Panc1 (cell line): ENCODE results near the gene PIGO. TPM values are rescaled to one million over a fixed set of nuclear protein-coding genes. Genes with fewer than 3 reads are reported as not detected.

Source experiments
- ATAC-seq: fragments of 200-7000 bp; cut with Tn5 transposase; 2 replicates; pipeline ENCODE4 v1.9.1; 2020; ENCODE audit warnings: mild to moderate bottlenecking, moderate library complexity
- Bru-seq: library from RNA; stranded (reverse); fragments of 400-500 nt; gene quantifications from one replicate; lab custom pipeline; 2021; lab: Mats Ljungman, UMichigan
- BruChase-seq, 2 experiments: library from RNA; stranded (reverse); fragments of 400-500 nt; gene quantifications; one replicate each; lab custom pipeline; 2021; lab: Mats Ljungman, UMichigan
- BruUV-seq: library from RNA; stranded (reverse); fragments of 400-500 nt; replicated peaks from 2 replicates; lab custom pipeline; 2021; lab: Mats Ljungman, UMichigan
- CTCF ChIA-PET: fragments of 300-600 bp; sonication (Branson Sonifier 250); formaldehyde crosslinking; loops from one replicate; lab custom pipeline; 2022; ENCODE audit warnings: antibody characterized with exemption; lab: Charles Lee
- POLR2A ChIA-PET: fragments of 300-600 bp; sonication (Branson Sonifier 250); formaldehyde crosslinking; loops from one replicate; lab custom pipeline; 2022; ENCODE audit warnings: antibody characterized with exemption; lab: Charles Lee
- DNase-seq: peaks from one replicate; pipeline ENCODE4 v3.0.0-alpha.2; 2010; ENCODE audit warnings: low read depth, low spot score
- H3K27ac ChIP-seq: 2 replicates; pipeline ENCODE4 v1.5.1; 2011; ENCODE audit warnings: mild to moderate bottlenecking, low read length, inconsistent platforms
- H3K27me3 ChIP-seq: fragments of 200-500 bp; sonication (Bioruptor generic); 2 replicates; pipeline ENCODE4 v1.6.0; 2014; ENCODE audit warnings: low read length, inconsistent platforms; ENCODE audit not compliant: control insufficient read depth, insufficient read depth
- H3K36me3 ChIP-seq: fragments of 200-500 bp; sonication (Bioruptor generic); 2 replicates; pipeline ENCODE4 v1.5.1; 2014; ENCODE audit warnings: inconsistent platforms, mild to moderate bottlenecking, low read length, moderate library complexity; ENCODE audit not compliant: control insufficient read depth, insufficient read depth
- H3K4me1 ChIP-seq: 2 replicates; pipeline ENCODE4 v1.5.1; 2011; ENCODE audit warnings: inconsistent platforms, mild to moderate bottlenecking, low read length, moderate library complexity; ENCODE audit not compliant: control insufficient read depth, insufficient read depth
- H3K4me3 ChIP-seq, 2 experiments: 2 replicates each; pipeline ENCODE4 v1.5.1; 2011 to 2012; ENCODE audit warnings: low read depth in 2 of 2, low read length in 2 of 2, mild to moderate bottlenecking in 2 of 2, inconsistent platforms in 1 of 2, moderate library complexity in 1 of 2
- H3K9me3 ChIP-seq: fragments of 200-500 bp; sonication (Bioruptor generic); 2 replicates; pipeline ENCODE4 v1.5.1; 2014; ENCODE audit warnings: low read depth, mild to moderate bottlenecking, inconsistent platforms, low read length, moderate library complexity; ENCODE audit not compliant: control insufficient read depth, insufficient read depth
- POLR2AphosphoS5 ChIP-seq: IDR thresholded peaks from 2 replicates; pipeline ENCODE4 v1.6.1; 2012; ENCODE audit warnings: mild to moderate bottlenecking, low read depth, low read length, moderate library complexity
- SIN3A ChIP-seq: IDR thresholded peaks from 2 replicates; pipeline ENCODE4 v1.6.1; 2012; ENCODE audit warnings: low read depth, mild to moderate bottlenecking, low read length, moderate library complexity, borderline replicate concordance; ENCODE audit not compliant: insufficient read depth
- TCF7L2 ChIP-seq: IDR thresholded peaks from 2 replicates; pipeline ENCODE4 v1.6.1; 2011; ENCODE audit warnings: mild to moderate bottlenecking, low read depth, low read length, inconsistent platforms
- in situ Hi-C: cut with HindIII; loops from 2 replicates; pipeline ENCODE4 v1.10.0; 2016; ENCODE audit warnings: low sequenced_read_pairs, low pct_unique_long_range_greater_than_20kb
- intact Hi-C: fragments of 100-400 bp; cut with micrococcal nuclease; formaldehyde crosslinking; loops from one replicate; pipeline ENCODE4 v1.10.0; 2022; ENCODE audit not compliant: unreplicated experiment
- long read RNA-seq: library from polyadenylated mRNA; unstranded; transcript quantifications from one replicate; pipeline ENCODE4 v2.0.0, GENCODE V29; 2021; ENCODE audit not compliant: unreplicated experiment
- polyA plus RNA-seq: library from polyadenylated mRNA; unstranded; fragments of >200 nt; gene quantifications from one replicate; pipeline ENCODE4 v1.2.1, GENCODE V29; 2012; ENCODE audit warnings: missing spikeins; ENCODE audit not compliant: insufficient read length
- total RNA-seq: library from RNA; stranded (reverse); gene quantifications from one replicate; pipeline ENCODE4 v1.2.1, GENCODE V29; 2021; ENCODE audit not compliant: unreplicated experiment
- TF ChIP-seq, protein P1 (sequence below): fragments of 450-650 bp; IDR thresholded peaks from 2 replicates; pipeline ENCODE4 v1.5.1; 2017; ENCODE audit warnings: mild to moderate bottlenecking
- TF ChIP-seq, protein P2 (sequence below), 2 experiments: IDR thresholded peaks; 2 replicates each; pipeline ENCODE4 v1.6.1; 2011 to 2012; ENCODE audit warnings: low read depth in 2 of 2, control low read depth in 1 of 2, low read length in 1 of 2, mild to moderate bottlenecking in 1 of 2, moderate library complexity in 1 of 2; ENCODE audit not compliant: insufficient read depth in 1 of 2

The PIGO gene
- total RNA-seq (58.7 TPM), Bru-seq, nascent RNA (percentile 87 among the genes with signal in this experiment), BruChase-seq, experiment 1, labeled RNA remaining after a 2-hour chase (percentile 91 among the genes with signal in this experiment), BruChase-seq, experiment 2, labeled RNA remaining after a 6-hour chase (percentile 95 among the genes with signal in this experiment)
- 53.6 TPM for polyA plus RNA-seq
- long read RNA-seq, full-length matches to known transcripts: 9 of 266 reads
- long read RNA-seq, partial matches to known transcripts: 154 of 266 reads
- long read RNA-seq, other reads (novel, unspliced or antisense): 103 of 266 reads

DNA sequence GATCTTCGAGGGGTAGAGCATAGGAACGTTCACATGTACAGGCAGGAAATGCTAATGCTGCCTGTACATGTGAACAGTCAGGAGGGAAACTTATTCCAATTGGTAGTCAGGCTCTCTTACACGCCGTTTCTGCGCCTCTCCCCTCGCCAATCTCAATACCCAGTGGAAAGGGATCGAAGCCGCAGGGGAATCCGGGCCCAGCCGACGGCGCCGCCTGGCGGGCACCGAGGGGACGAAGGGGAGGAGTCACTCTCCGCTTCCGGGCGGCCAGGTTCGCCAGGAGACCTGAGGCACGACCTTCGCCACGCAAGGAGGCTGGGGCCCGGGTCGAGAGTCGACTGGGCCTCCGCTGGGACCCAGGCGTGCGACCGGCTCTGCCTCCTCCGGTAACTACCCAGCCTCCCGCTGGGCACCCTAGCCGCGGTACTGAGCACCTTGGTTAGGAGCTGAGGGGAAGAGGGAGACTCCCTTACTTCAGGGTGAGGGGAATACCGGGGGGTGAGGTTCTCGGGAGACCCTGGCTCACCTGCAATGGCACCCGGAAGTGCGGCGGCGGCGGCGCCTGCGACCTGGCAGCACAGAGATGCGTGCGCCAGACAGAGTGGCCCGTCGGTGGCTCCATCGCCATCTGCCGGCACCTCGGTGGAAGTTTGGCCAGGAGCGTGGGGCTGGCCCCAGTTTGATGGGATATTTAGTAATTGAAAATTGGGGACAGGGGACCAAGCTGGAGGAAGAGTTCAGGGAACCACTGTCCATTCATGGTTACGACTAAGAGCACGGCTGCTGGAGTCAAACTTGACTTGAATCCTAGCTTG lies at the start of gene PIGO:
Gene PIGO, minus strand, starts transcription at position 557 of the 815 bp plus-strand sequence. CDS start 1,026 bp downstream, outside the sequence.
- peak; percentile 90 for TF ChIP-seq POLR2AphosphoS5
- TF ChIP-seq TCF7L2: no peak
- TF ChIP-seq, protein P1, sequence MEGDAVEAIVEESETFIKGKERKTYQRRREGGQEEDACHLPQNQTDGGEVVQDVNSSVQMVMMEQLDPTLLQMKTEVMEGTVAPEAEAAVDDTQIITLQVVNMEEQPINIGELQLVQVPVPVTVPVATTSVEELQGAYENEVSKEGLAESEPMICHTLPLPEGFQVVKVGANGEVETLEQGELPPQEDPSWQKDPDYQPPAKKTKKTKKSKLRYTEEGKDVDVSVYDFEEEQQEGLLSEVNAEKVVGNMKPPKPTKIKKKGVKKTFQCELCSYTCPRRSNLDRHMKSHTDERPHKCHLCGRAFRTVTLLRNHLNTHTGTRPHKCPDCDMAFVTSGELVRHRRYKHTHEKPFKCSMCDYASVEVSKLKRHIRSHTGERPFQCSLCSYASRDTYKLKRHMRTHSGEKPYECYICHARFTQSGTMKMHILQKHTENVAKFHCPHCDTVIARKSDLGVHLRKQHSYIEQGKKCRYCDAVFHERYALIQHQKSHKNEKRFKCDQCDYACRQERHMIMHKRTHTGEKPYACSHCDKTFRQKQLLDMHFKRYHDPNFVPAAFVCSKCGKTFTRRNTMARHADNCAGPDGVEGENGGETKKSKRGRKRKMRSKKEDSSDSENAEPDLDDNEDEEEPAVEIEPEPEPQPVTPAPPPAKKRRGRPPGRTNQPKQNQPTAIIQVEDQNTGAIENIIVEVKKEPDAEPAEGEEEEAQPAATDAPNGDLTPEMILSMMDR: no peak
- TF ChIP-seq, protein P2, sequence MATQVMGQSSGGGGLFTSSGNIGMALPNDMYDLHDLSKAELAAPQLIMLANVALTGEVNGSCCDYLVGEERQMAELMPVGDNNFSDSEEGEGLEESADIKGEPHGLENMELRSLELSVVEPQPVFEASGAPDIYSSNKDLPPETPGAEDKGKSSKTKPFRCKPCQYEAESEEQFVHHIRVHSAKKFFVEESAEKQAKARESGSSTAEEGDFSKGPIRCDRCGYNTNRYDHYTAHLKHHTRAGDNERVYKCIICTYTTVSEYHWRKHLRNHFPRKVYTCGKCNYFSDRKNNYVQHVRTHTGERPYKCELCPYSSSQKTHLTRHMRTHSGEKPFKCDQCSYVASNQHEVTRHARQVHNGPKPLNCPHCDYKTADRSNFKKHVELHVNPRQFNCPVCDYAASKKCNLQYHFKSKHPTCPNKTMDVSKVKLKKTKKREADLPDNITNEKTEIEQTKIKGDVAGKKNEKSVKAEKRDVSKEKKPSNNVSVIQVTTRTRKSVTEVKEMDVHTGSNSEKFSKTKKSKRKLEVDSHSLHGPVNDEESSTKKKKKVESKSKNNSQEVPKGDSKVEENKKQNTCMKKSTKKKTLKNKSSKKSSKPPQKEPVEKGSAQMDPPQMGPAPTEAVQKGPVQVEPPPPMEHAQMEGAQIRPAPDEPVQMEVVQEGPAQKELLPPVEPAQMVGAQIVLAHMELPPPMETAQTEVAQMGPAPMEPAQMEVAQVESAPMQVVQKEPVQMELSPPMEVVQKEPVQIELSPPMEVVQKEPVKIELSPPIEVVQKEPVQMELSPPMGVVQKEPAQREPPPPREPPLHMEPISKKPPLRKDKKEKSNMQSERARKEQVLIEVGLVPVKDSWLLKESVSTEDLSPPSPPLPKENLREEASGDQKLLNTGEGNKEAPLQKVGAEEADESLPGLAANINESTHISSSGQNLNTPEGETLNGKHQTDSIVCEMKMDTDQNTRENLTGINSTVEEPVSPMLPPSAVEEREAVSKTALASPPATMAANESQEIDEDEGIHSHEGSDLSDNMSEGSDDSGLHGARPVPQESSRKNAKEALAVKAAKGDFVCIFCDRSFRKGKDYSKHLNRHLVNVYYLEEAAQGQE (IDR thresholded peaks at IDR 0.05; ENCODE audit: insufficient read depth in 1 of 2, low read depth in 2 of 2, low read length in 1 of 2): no peak
- TF ChIP-seq SIN3A: peak; percentile 92; the same call in 1 of the 2 replicates
- no peaks in the 10 kb centered on the region for H3K9me3 ChIP-seq
- DNase-seq (no peak), ATAC-seq (peak; percentile 96)
- H3K27me3 ChIP-seq: no peaks in the 10 kb centered on the region
- intact Hi-C loops (loop anchor here (1.0 kb wide), 1 partner anchor 197 kb away; no protein-coding TSS in a partner anchor), in situ Hi-C loops (no loop called here)
- no TSS peak for BruUV-seq
- H3K36me3 ChIP-seq: no peaks in the 10 kb centered on the region
- peak within 1 kb of the TSS; percentile 78 to 91 for H3K4me3 ChIP-seq
- POLR2A ChIA-PET: no interaction called here
- H3K27ac ChIP-seq: peak within 1 kb of the TSS; percentile 93
- CTCF ChIA-PET: interaction anchor here (0.7 kb wide), 1 partner anchor 16 kb away, joined by 4 read pairs; the partner anchor contains the start of gene FANCG
- peaks cover 7% of the 10 kb centered on the region for H3K4me1 ChIP-seq

DNA sequence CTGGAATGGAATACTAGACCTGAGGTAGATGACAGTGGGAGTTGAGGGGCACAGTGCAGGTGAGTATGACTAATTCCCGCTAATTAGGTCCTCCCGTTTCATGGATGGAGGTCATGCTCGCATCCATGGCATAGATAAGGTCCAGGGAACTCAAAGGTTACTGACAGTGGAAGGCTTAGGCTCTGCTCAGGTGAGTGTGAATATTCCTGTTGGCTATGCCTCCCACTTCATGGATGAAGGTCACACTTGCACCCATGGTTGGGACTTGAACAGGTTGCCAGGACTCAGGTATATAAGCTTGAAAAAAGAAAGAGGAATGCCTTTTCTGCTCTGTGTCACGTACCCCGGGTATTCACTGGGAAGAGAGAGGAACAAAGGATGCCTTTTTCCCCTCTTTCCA lies 45.6 kb upstream of the PIGO start:
- intact Hi-C loops (no loop called here), in situ Hi-C loops (no loop called here)
- peaks cover 12% of the 10 kb centered on the region; the same call in 1 of the 2 replicates for H3K9me3 ChIP-seq
- BruUV-seq: no TSS peak
- no peak overlapping the region for H3K4me3 ChIP-seq
- ChIA-PET POLR2A (interaction anchor here (0.6 kb wide), 1 partner anchor 358 kb away, joined by 4 read pairs; no protein-coding TSS in a partner anchor), CTCF (no interaction called here)
- no peaks in the 10 kb centered on the region for H3K27me3 ChIP-seq
- H3K36me3 ChIP-seq: no peaks in the 10 kb centered on the region
- TF ChIP-seq POLR2AphosphoS5: no peak
- DNase-seq (no peak), ATAC-seq (no peak)
- H3K4me1 ChIP-seq: no peaks in the 10 kb centered on the region
- no peak overlapping the region for H3K27ac ChIP-seq
